ENCODE data around the gene SLC11A1.

- no peak for TF ChIP-seq GATA3 (IDR thresholded peaks at IDR 0.05; ENCODE audit: low read depth, low read length)
- TF ChIP-seq GATA2 (IDR thresholded peaks at IDR 0.05; ENCODE audit: low read depth, low read length), result no peak
Observed at GRCh38 chr2:218432676-218433365, 50.7 kb downstream of the SLC11A1 start.

All from SH-SY5Y (cell line).